A549 (cell line): ENCODE data around the gene NEBL.

Experiments used
- CBX8 ChIP-seq: fragments of 200-600 bp; sonication (generic); IDR thresholded peaks from 2 replicates; pipeline ENCODE4 v1.6.1; 2016
- POLR2A ChIP-seq: IDR thresholded peaks from 2 replicates; pipeline ENCODE4 v1.6.1; 2012; ENCODE audit warnings: mild to moderate bottlenecking, low read length
- SREBF2 ChIP-seq: fragments of 450-650 bp; IDR thresholded peaks from 2 replicates; pipeline ENCODE4 v1.6.1; 2014; ENCODE audit warnings: mild to moderate bottlenecking, moderate library complexity
- TF ChIP-seq, protein P1 (sequence below): fragments of >200 bp; sonication (Bioruptor Twin); formaldehyde crosslinking; IDR thresholded peaks from 3 replicates; pipeline ENCODE4 v1.5.1; 2016

DNA sequence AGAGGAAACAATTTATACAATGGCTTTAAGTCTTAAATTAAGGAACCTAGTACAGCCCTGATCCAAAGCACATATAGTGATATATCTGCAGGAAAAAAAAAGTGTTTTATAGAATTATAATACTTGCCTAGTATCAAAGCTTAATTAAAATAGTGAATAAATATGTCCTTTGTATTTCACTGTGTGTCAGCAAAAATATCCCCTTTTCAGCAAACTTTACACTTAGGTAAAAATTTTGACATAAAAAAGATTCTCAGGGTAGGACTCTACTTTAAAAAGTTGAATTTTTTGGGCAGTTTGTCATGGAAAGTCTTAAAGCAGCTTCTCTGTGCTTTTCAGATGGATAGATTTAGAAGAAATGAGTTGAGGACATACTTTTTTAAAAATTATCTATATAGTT lies 12.7 kb upstream of the NEBL start:
- TF ChIP-seq, protein P1, sequence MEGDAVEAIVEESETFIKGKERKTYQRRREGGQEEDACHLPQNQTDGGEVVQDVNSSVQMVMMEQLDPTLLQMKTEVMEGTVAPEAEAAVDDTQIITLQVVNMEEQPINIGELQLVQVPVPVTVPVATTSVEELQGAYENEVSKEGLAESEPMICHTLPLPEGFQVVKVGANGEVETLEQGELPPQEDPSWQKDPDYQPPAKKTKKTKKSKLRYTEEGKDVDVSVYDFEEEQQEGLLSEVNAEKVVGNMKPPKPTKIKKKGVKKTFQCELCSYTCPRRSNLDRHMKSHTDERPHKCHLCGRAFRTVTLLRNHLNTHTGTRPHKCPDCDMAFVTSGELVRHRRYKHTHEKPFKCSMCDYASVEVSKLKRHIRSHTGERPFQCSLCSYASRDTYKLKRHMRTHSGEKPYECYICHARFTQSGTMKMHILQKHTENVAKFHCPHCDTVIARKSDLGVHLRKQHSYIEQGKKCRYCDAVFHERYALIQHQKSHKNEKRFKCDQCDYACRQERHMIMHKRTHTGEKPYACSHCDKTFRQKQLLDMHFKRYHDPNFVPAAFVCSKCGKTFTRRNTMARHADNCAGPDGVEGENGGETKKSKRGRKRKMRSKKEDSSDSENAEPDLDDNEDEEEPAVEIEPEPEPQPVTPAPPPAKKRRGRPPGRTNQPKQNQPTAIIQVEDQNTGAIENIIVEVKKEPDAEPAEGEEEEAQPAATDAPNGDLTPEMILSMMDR = no peak
- TF ChIP-seq POLR2A (no peak), SREBF2 (no peak), CBX8 (no peak)
